Stimulated activated naive CD4-positive, alpha-beta T cell (primary cell): Measurements from ENCODE around the gene MDM2.

ENCODE experiments used
- DNase-seq, 6 experiments: peaks; one replicate each; lab custom pipeline; 2025; lab: John Stamatoyannopoulos, UW

Gene MDM2

GRCh38 chr12:68807576-68808387 is at the start of gene MDM2:
TSS of gene MDM2 (plus strand) at chr12:68808177. CDS start at chr12:68808478, 301 bp downstream.
- DNase-seq = peak; percentile 91 to 97 (median 95)

GRCh38 chr12:68759852-68760251 is 48.1 kb upstream of the MDM2 start:
- DNase-seq = no peak

GRCh38 chr12:68760806-68761441 is 47.1 kb upstream of the MDM2 start:
- no peak for DNase-seq

- no peak for DNase-seq
Measured at GRCh38 chr12:68761442-68761812, 46.5 kb upstream of the MDM2 start.

- DNase-seq = no peak
Measured at GRCh38 chr12:68761901-68762630, 45.9 kb upstream of the MDM2 start.

- DNase-seq = no peak
Measured at GRCh38 chr12:68762691-68763090, 45.3 kb upstream of the MDM2 start.

- no peak for DNase-seq
Measured at GRCh38 chr12:68765696-68766095, 42.3 kb upstream of the MDM2 start.

- no peak for DNase-seq
Measured at GRCh38 chr12:68766646-68767045, 41.3 kb upstream of the MDM2 start.

GRCh38 chr12:68767191-68767590 is 40.8 kb upstream of the MDM2 start:
- DNase-seq = no peak

- DNase-seq = no peak
Measured at GRCh38 chr12:68768431-68768939, 39.5 kb upstream of the MDM2 start.

- no peak for DNase-seq
Measured at GRCh38 chr12:68769941-68770340, 38.0 kb upstream of the MDM2 start.

- no peak for DNase-seq
Measured at GRCh38 chr12:68771223-68771925, 36.6 kb upstream of the MDM2 start.

- peak in 1 of 6 experiments; percentile 18 for DNase-seq
Measured at GRCh38 chr12:68772714-68773113, 35.3 kb upstream of the MDM2 start.

GRCh38 chr12:68773582-68773981 is 34.4 kb upstream of the MDM2 start:
- DNase-seq = no peak

- DNase-seq = no peak
Measured at GRCh38 chr12:68775121-68775630, 32.8 kb upstream of the MDM2 start.

GRCh38 chr12:68776976-68777610 is 30.9 kb upstream of the MDM2 start:
- DNase-seq = no peak

GRCh38 chr12:68779280-68779679 is 28.7 kb upstream of the MDM2 start:
- no peak for DNase-seq

GRCh38 chr12:68780731-68781130 is 27.2 kb upstream of the MDM2 start:
- no peak for DNase-seq

- DNase-seq = no peak
Measured at GRCh38 chr12:68781728-68782127, 26.2 kb upstream of the MDM2 start.

GRCh38 chr12:68784015-68784414 is 24.0 kb upstream of the MDM2 start:
- no peak for DNase-seq

GRCh38 chr12:68785358-68785757 is 22.6 kb upstream of the MDM2 start:
- no peak for DNase-seq
